ENCODE results near the gene MTFP1.
A peak's percentile ranks its signal among the peaks of the same experiment; 100 is the strongest.

MTFP1 gene

DNA sequence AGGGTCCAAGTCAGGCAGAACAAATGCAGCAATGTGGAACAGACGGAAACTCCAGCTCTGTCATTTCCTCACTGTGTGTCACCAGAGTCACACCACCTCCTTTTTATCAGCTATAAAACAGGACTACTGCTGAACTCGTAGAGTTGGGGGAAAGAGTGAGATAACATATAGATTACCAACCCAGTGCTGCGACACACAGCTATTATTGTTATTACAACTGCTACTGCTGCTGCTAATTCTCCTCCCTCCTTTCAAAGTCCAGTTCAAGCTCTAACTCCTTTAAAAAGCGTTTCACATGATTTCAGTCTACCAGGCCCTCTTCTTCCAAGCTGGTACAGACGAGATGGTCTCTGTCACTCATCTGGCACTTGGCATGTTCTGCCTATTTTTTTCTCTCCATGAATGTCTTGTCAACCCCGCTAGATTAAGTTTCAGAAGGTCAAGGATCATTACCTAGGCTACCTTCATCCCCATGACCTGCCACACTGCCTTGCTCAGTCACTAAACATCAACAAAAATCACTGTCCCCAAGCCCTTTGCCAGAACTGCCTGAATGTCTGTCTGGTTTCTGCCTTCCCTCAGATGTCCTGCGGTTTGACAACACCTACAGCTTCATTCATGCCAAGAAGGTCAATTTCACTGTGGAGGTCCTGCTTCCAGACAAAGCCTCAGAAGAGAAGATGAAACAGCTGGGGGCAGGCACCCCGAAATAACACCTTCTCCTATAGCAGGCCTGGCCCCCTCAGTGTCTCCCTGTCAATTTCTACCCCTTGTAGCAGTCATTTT, 3.7 kb upstream of the MTFP1 start:
- peaks cover 20% of the 10 kb centered on the region for H3K4me1 ChIP-seq (ENCODE audit: low read length)
- H4K20me1 ChIP-seq (ENCODE audit: insufficient read depth, low read length), result no peaks in the 10 kb centered on the region
- H3K27ac ChIP-seq (ENCODE audit: low read length), result no peak overlapping the region
- H3K27me3 ChIP-seq (replicated peaks; ENCODE audit: insufficient read depth, low read length), result no peaks in the 10 kb centered on the region
- H3K9ac ChIP-seq (ENCODE audit: low read length), result no peak overlapping the region
- no peak for DNase-seq
- peaks cover 19% of the 10 kb centered on the region for H3F3A ChIP-seq (ENCODE audit: insufficient read depth, low read length)
- no peaks in the 10 kb centered on the region for H3K9me3 ChIP-seq (replicated peaks; ENCODE audit: insufficient read depth, low read length)
- H3K4me3 ChIP-seq (ENCODE audit: low read length), result no peak overlapping the region
- H3K36me3 ChIP-seq (replicated peaks; ENCODE audit: insufficient read depth, low read length), result no peaks in the 10 kb centered on the region
- peaks cover 17% of the 10 kb centered on the region for H3K79me2 ChIP-seq (ENCODE audit: low read length)
- H2AFZ ChIP-seq (ENCODE audit: low read length), result no peak overlapping the region
- H3K4me2 ChIP-seq (ENCODE audit: low read depth, low read length), result no peak overlapping the region
- TF ChIP-seq, protein P1, sequence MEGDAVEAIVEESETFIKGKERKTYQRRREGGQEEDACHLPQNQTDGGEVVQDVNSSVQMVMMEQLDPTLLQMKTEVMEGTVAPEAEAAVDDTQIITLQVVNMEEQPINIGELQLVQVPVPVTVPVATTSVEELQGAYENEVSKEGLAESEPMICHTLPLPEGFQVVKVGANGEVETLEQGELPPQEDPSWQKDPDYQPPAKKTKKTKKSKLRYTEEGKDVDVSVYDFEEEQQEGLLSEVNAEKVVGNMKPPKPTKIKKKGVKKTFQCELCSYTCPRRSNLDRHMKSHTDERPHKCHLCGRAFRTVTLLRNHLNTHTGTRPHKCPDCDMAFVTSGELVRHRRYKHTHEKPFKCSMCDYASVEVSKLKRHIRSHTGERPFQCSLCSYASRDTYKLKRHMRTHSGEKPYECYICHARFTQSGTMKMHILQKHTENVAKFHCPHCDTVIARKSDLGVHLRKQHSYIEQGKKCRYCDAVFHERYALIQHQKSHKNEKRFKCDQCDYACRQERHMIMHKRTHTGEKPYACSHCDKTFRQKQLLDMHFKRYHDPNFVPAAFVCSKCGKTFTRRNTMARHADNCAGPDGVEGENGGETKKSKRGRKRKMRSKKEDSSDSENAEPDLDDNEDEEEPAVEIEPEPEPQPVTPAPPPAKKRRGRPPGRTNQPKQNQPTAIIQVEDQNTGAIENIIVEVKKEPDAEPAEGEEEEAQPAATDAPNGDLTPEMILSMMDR (IDR thresholded peaks at IDR 0.05; ENCODE audit: low read length), result no peak
- TF ChIP-seq EZH2 (optimal IDR thresholded peaks at IDR 0.05; ENCODE audit: low read depth, low read length), result no peak
- TF ChIP-seq EZH2phosphoT487 (IDR thresholded peaks at IDR 0.05; ENCODE audit: low read length), result no peak
- H3K9me2 ChIP-seq (replicated peaks; ENCODE audit: insufficient read depth, low read length), result no peaks in the 10 kb centered on the region

DNA sequence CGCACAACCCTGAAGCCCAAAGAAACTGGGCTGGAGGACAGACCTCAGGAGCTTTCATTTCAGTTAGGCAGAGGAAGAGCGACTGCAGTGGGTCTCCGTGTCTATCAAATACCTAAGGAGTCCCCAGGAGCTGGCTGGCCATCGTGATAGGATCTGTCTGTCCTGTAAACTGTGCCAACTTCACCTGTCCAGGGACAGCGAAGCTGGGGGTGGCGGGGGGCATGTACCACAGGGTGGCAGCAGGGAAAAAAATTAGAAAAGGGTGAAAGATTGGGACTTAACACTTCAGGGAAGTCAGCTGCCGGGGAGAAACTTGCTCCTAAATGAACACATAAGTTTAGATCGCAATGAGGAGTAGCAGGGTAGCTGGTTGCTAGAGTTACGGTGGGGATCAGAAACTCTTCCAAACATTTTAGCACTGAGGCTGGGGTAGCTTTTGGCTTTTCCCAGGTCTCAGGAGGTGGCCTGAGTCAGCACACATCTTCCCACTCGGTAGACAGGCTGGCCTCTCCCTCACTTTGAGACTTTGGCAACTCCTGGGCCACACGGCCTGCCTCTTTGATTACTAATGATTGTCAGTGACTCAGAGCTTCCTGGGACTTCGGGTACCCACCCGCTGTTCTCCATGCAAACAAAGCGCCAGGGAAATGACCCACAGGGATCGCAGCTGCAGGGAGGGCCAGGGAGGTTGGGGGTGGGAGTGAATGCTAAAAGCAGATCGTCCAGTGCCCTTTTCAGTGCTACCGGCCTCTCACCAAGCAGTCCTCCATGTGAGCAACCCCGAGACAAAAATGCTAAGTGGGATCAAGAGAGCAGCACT, 2.9 kb upstream of the MTFP1 start:
- peaks cover 17% of the 10 kb centered on the region for H3K79me2 ChIP-seq (ENCODE audit: low read length)
- no peaks in the 10 kb centered on the region for H3K9me2 ChIP-seq (replicated peaks; ENCODE audit: insufficient read depth, low read length)
- peak overlapping the region; percentile 80 for H2AFZ ChIP-seq (ENCODE audit: low read length)
- H3K27me3 ChIP-seq (replicated peaks; ENCODE audit: insufficient read depth, low read length), result no peaks in the 10 kb centered on the region
- TF ChIP-seq EZH2phosphoT487 (IDR thresholded peaks at IDR 0.05; ENCODE audit: low read length) (no peak), EZH2 (optimal IDR thresholded peaks at IDR 0.05; ENCODE audit: low read depth, low read length) (no peak)
- TF ChIP-seq, protein P1 (IDR thresholded peaks at IDR 0.05; ENCODE audit: low read length), result no peak
- H3K4me1 ChIP-seq (ENCODE audit: low read length), result peaks cover 20% of the 10 kb centered on the region
- H3K27ac ChIP-seq (ENCODE audit: low read length), result peak overlapping the region; percentile 67; the same call in 1 of the 2 replicates
- peak overlapping the region; percentile 95 for H3K4me2 ChIP-seq (ENCODE audit: low read depth, low read length)
- no peaks in the 10 kb centered on the region for H3K9me3 ChIP-seq (replicated peaks; ENCODE audit: insufficient read depth, low read length)
- no peak for DNase-seq
- H3K9ac ChIP-seq (ENCODE audit: low read length), result peak overlapping the region; percentile 89
- no peaks in the 10 kb centered on the region for H3K36me3 ChIP-seq (replicated peaks; ENCODE audit: insufficient read depth, low read length)
- no peaks in the 10 kb centered on the region for H4K20me1 ChIP-seq (ENCODE audit: insufficient read depth, low read length)
- H3F3A ChIP-seq (ENCODE audit: insufficient read depth, low read length), result peaks cover 19% of the 10 kb centered on the region
- H3K4me3 ChIP-seq (ENCODE audit: low read length), result peak overlapping the region; percentile 84

DNA sequence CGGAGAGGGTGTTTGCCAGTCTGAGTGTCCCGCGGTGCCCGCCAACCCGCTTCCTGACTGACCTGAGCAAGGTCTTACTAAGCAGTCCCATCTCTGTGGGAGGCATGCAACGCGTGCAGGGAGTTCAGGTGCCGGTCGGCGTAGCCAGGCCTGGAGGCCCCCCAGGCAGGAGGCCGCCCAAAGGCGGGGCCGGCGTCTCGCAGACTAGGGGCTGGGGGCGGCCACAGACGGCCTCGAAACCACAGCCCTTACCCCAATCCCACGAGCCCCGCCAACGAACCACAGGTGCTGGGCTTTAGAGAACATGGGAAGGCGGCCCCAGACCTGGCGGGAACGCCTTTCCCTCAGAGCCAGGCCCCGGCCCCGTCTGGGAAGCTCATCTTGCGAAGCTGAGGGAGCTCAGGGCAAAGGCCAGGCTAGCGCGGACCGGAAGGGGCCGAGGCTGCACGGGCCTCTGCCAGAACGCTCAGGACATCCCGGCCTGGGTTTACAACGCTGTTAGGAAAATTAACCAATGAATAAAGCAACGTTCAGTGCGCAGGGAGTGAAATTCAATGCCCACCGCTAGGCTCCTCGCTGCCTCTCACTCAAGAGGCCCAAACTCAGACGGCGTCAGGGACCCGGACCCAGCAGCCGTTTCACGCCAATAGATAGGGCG, 2.1 kb upstream of the MTFP1 start:
- H3K27ac ChIP-seq (ENCODE audit: low read length), result peak overlapping the region; percentile 67; the same call in 1 of the 2 replicates
- no peaks in the 10 kb centered on the region for H3K36me3 ChIP-seq (replicated peaks; ENCODE audit: insufficient read depth, low read length)
- no peak for TF ChIP-seq EZH2phosphoT487 (IDR thresholded peaks at IDR 0.05; ENCODE audit: low read length)
- TF ChIP-seq, protein P1 (IDR thresholded peaks at IDR 0.05; ENCODE audit: low read length), result no peak
- no peaks in the 10 kb centered on the region for H3K9me2 ChIP-seq (replicated peaks; ENCODE audit: insufficient read depth, low read length)
- peaks cover 17% of the 10 kb centered on the region for H3K79me2 ChIP-seq (ENCODE audit: low read length)
- H3K4me1 ChIP-seq (ENCODE audit: low read length), result peaks cover 20% of the 10 kb centered on the region
- peak overlapping the region; percentile 89 for H3K9ac ChIP-seq (ENCODE audit: low read length)
- H3K9me3 ChIP-seq (replicated peaks; ENCODE audit: insufficient read depth, low read length), result no peaks in the 10 kb centered on the region
- DNase-seq, result peak; percentile 21
- no peaks in the 10 kb centered on the region for H4K20me1 ChIP-seq (ENCODE audit: insufficient read depth, low read length)
- no peaks in the 10 kb centered on the region for H3K27me3 ChIP-seq (replicated peaks; ENCODE audit: insufficient read depth, low read length)
- peak overlapping the region; percentile 95 for H3K4me2 ChIP-seq (ENCODE audit: low read depth, low read length)
- H3F3A ChIP-seq (ENCODE audit: insufficient read depth, low read length), result peaks cover 19% of the 10 kb centered on the region
- peak overlapping the region; percentile 84 for H3K4me3 ChIP-seq (ENCODE audit: low read length)
- peak overlapping the region; percentile 80 for H2AFZ ChIP-seq (ENCODE audit: low read length)

Measured in MM.1S (cell line).